NCI-H2107 treated with DMSO at 0.1 percent for 48 hours (cell line): ENCODE measurements around the gene LCN10.

Experiments used
- DNase-seq: peaks from one replicate; lab custom pipeline; 2025; ENCODE audit not compliant: unreplicated experiment; lab: John Stamatoyannopoulos, UW

Gene LCN10

DNA sequence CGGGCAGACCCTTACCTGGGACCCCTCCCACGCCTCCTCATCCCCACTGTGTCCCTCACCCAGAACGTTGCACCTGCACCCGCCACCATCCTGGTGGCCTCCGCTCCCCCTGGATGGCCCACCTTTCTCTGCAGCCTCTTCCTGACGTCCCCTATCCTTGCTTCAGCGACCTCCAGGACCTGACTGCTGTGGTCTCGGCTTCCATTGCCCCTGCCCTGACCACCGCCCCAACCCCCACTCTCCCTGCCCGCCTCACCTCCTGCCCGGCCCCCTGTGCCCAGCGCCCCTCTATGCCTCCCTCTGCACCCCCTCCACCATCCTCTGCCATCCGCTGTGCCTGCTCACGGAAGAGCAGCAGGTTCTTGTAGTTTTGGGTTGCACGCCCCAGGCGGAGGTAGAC, 2.2 kb downstream of the LCN10 start:
- DNase-seq = no peak

- no peak for DNase-seq
Observed at GRCh38 chr9:136740069-136740468, 2.7 kb downstream of the LCN10 start.

- DNase-seq = no peak
Observed at GRCh38 chr9:136739509-136739908, 3.2 kb downstream of the LCN10 start.

DNA sequence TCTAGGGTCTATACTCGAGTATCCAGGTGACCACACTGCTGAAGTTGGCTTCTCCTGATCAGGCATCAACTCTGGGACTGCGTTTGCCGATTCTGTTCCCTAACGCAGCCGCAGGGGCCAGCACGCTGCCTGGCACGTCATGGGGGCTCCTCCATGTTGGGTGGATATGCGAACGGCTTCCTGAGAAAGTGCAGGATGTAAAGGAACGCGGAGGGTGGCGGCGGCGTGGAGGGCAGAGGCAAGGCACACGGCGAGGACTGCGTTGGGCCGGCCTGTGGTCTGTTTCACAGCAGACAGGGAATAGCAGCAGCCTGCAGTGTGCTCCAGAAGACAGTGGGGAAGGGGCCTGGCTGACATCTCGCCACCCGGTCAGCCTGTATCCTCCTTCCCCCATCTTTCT, 3.8 kb downstream of the LCN10 start:
- DNase-seq = no peak

- DNase-seq = no peak
Observed at GRCh38 chr9:136735812-136736480, 6.8 kb downstream of the LCN10 start.

- no peak for DNase-seq
Observed at GRCh38 chr9:136734837-136735496, 7.8 kb downstream of the LCN10 start.

- DNase-seq = no peak
Observed at GRCh38 chr9:136733611-136734010, 9.1 kb downstream of the LCN10 start.

GRCh38 chr9:136732444-136733178, 10.1 kb downstream of the LCN10 start:
- DNase-seq = no peak

- DNase-seq = no peak
Observed at GRCh38 chr9:136729926-136730325, 12.8 kb downstream of the LCN10 start.

GRCh38 chr9:136729144-136729543, 13.6 kb downstream of the LCN10 start:
- DNase-seq = no peak

DNA sequence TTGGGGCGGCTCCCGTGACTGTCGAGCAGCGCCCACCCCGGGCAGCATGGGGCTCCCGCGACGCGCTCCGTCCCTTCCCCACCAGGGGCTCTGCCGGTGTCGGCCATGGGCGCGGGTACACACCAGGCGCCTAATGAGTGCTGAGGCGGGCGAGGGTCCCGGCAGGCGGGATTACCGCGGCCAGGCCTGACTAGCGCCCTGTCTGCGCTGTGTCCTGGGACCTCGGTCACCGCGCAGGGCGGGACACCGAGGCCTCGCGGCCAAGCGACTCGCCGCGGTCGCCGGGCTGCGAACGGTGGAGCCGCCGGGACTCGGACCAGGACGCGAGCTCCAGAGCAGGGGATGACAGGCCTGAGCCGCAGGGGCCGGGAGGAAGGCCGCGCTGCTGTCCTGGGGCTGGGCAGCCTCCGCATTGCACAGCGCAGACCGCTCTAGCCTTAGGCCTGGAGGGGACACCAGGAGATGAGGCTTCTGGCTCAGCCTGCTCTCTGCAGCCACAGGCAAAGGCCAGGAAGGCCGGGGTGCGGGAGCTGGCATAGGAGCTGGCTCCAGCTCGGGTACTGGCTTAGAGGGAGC, 14.1 kb downstream of the LCN10 start:
- no peak for DNase-seq

GRCh38 chr9:136728080-136728547, 14.6 kb downstream of the LCN10 start:
- peak; percentile 21 for DNase-seq

GRCh38 chr9:136726631-136727191, 16.0 kb downstream of the LCN10 start:
- DNase-seq = no peak

DNA sequence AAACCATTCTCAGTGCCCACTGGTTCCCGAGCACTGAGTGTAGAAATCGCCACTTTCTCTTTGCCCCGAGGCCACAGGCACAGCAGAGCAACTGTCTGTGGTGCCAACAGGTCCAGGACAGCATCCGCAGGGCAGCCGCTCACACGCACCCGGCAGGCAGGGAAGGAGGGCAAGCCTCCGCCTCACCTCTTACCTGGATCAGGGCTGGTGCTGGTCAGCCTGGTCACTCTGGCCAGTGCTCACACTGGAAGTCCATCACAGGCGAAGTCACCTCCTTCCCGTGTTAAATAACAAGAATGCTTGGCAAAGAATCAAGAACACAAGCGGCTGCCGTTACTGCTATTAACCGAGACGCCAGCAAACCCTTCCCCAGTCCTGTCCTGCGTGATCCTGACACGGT, 16.6 kb downstream of the LCN10 start:
- DNase-seq = no peak

DNA sequence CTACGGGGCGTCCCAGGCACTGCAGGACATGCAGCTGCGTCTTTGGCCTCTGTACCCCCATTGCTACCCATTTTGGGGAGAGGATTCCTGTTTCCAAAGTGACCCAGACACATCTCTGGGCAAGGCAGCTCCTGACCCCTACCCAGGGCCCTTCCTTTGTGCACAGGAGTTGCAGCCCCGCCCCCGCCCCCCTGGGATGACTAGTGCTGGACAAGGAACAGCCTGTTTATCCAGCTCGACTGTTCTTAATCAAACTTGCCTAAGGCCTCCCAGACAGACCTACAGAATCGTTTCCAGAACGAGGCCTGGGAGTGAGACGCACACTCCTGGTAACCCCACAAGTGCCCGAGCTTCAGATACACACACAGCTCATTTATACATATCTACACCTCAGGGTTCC, 17.1 kb downstream of the LCN10 start:
- no peak for DNase-seq

- no peak for DNase-seq
Observed at GRCh38 chr9:136724772-136725171, 18.0 kb downstream of the LCN10 start.

GRCh38 chr9:136723989-136724388, 18.8 kb downstream of the LCN10 start:
- DNase-seq = no peak

- no peak for DNase-seq
Observed at GRCh38 chr9:136723362-136723976, 19.3 kb downstream of the LCN10 start.

DNA sequence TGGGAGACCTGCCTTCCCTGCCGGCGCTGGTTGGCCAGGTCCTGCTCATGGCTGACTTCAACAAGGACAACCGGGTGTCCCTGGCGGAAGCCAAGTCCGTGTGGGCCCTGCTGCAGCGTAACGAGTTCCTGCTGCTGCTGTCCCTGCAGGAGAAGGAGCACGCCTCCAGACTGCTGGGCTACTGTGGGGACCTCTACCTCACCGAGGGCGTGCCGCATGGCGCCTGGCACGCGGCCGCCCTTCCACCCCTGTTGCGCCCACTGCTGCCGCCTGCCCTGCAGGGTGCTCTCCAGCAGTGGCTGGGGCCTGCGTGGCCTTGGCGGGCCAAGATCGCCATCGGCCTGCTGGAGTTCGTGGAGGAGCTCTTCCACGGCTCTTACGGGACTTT, 19.8 kb downstream of the LCN10 start:
- DNase-seq = no peak

GRCh38 chr9:136722093-136722968, 20.4 kb downstream of the LCN10 start:
- DNase-seq = no peak
